HepG2 (cell line): Measurements from ENCODE around the gene PNPLA1.

Source experiments
- BORCS8-MEF2B ChIP-seq: sonication (generic); formaldehyde crosslinking; IDR thresholded peaks from 2 replicates; pipeline ENCODE4 v1.8.0; 2022; ENCODE audit warnings: mild to moderate bottlenecking, missing genetic modification reagents
- CHD2 ChIP-seq: IDR thresholded peaks from 2 replicates; pipeline ENCODE4 v1.6.1; 2011; ENCODE audit warnings: low read depth, low read length, improper control_type of control experiment
- E2F5 ChIP-seq: sonication (generic); formaldehyde crosslinking; conservative IDR thresholded peaks from 2 replicates; pipeline ENCODE4 v1.4.0; 2020; ENCODE audit warnings: missing genetic modification reagents
- JUN ChIP-seq: sonication (generic); formaldehyde crosslinking; IDR thresholded peaks from 2 replicates; pipeline ENCODE4 v1.4.0; 2020; ENCODE audit warnings: mild to moderate bottlenecking, missing genetic modification reagents
- JUND ChIP-seq: sonication (generic); formaldehyde crosslinking; IDR thresholded peaks from 2 replicates; pipeline ENCODE4 v1.8.0; 2022; ENCODE audit warnings: mild to moderate bottlenecking, missing genetic modification reagents
- NR2F2 ChIP-seq: IDR thresholded peaks from 2 replicates; pipeline ENCODE4 v1.6.1; 2012; ENCODE audit warnings: low read depth, inconsistent platforms, borderline replicate concordance
- SIN3A ChIP-seq: IDR thresholded peaks from 2 replicates; pipeline ENCODE4 v1.6.1; 2011; ENCODE audit warnings: low read depth, mild to moderate bottlenecking, control low read depth, low read length, borderline replicate concordance
- YY1 ChIP-seq: IDR thresholded peaks from 2 replicates; pipeline ENCODE4 v1.6.1; 2011; ENCODE audit warnings: low read length, low read depth, moderate library complexity, mild to moderate bottlenecking; ENCODE audit not compliant: insufficient read depth, insufficient replicate concordance
- ZNF331 ChIP-seq: sonication (generic); formaldehyde crosslinking; IDR thresholded peaks from 2 replicates; pipeline ENCODE4 v1.4.0; 2020; ENCODE audit warnings: missing genetic modification reagents
- ZNF792 ChIP-seq: IDR thresholded peaks from 2 replicates; pipeline ENCODE4 v1.6.1; 2016

GRCh38 chr6:36263390-36264000, 6.4 kb upstream of the PNPLA1 start:
- no peak for TF ChIP-seq SIN3A
- no peak for TF ChIP-seq BORCS8-MEF2B (CRISPR knock-in tag)
- no peak for TF ChIP-seq JUN (CRISPR knock-in tag)
- TF ChIP-seq ZNF331, result no peak
- no peak for TF ChIP-seq ZNF792 (CRISPR knock-in tag)
- TF ChIP-seq JUND (CRISPR knock-in tag), result no peak
- no peak for TF ChIP-seq CHD2
- TF ChIP-seq YY1, result no peak
- no peak for TF ChIP-seq NR2F2
- TF ChIP-seq E2F5 (CRISPR knock-in tag), result no peak
